Measurements from ENCODE around the gene DPPA5. TPM values are rescaled to one million over a fixed set of nuclear protein-coding genes. Genes with fewer than 3 reads are reported as not detected.

DPPA5 gene
- total RNA-seq, 1 experiment from 2014 or later, result 1.2 TPM

DNA sequence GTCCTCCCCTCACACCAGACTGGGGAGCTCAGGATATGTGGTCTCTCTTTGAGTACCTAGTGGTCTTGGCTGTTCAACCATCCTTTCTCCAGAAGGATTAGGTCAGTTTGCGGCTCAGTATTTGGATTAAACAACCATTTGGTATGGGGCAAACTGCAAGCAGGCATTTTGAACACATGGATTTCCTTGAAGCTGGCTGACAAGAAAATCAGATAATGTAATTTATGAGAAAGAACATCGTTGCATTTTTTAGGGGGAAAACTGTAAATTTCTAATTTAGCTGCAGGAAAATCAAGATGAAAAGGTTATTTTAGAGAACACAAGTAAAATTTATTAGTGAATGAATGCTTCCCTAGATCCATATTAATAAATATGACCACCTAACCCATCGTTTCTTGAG, 25.3 kb downstream of the DPPA5 start:
- Histone ChIP-seq H3K79me2 (ENCODE audit: insufficient read depth, low read length) (no peaks in the 10 kb centered on the region), H3K9me3 (ENCODE audit: control insufficient read depth, low read depth, low read length) (no peaks in the 10 kb centered on the region), H4K8ac (replicated peaks; ENCODE audit: insufficient read length, low read depth, low read length) (no peak overlapping the region), H3K4ac (ENCODE audit: low read depth, low read length) (no peak overlapping the region), H3K79me1 (ENCODE audit: insufficient read depth, low read depth, low read length, poor library complexity, severe bottlenecking) (no peaks in the 10 kb centered on the region), H4K5ac (ENCODE audit: insufficient read length, low read depth, low read length) (no peak overlapping the region), H3K27ac (ENCODE audit: insufficient read length, low read depth, low read length) (no peak overlapping the region), H4K91ac (ENCODE audit: insufficient read length, low read depth, low read length) (no peak overlapping the region), H2BK12ac (ENCODE audit: insufficient read length, low read depth, low read length) (no peak overlapping the region), H3K9ac (ENCODE audit: extremely low read depth, insufficient read length, low read length) (no peak overlapping the region), H3K27me3 (ENCODE audit: insufficient read depth, low read length) (no peaks in the 10 kb centered on the region), H2BK5ac (ENCODE audit: insufficient read length, low read length) (no peak overlapping the region), H3K4me2 (ENCODE audit: insufficient read depth, insufficient read length, low read length) (no peak overlapping the region), H4K20me1 (ENCODE audit: control insufficient read depth, insufficient read depth, insufficient read length) (no peaks in the 10 kb centered on the region), H2BK120ac (ENCODE audit: low read depth, low read length, poor library complexity, severe bottlenecking) (no peak overlapping the region), H3K14ac (ENCODE audit: insufficient read depth, low read length) (no peak overlapping the region), H3K23ac (ENCODE audit: insufficient read length, low read depth, low read length) (no peak overlapping the region), H2BK15ac (ENCODE audit: low read depth, low read length) (no peak overlapping the region), H3K4me1 (ENCODE audit: insufficient read depth, low read length) (no peaks in the 10 kb centered on the region), H3T11ph (ENCODE audit: low read length) (no peak overlapping the region), H2AK5ac (ENCODE audit: insufficient read length, low read length) (no peak overlapping the region), H3K23me2 (ENCODE audit: insufficient read length, low read depth, low read length, poor library complexity, severe bottlenecking) (no peaks in the 10 kb centered on the region), H2AFZ (ENCODE audit: low read length) (no peak overlapping the region), H3K56ac (ENCODE audit: insufficient read length, low read depth, low read length) (no peak overlapping the region), H2BK20ac (ENCODE audit: low read depth, low read length, poor library complexity, severe bottlenecking) (no peak overlapping the region), H3K18ac (ENCODE audit: insufficient read length, low read depth, low read length) (no peak overlapping the region)
- Mint-ChIP-seq H3K4me1 (peaks cover 5 to 6% of the 10 kb centered on the region in 2 experiments; a peak in 3 of 4 replicates), H3K36me3 (ENCODE audit: insufficient read depth in 1 of 3, low read depth in 3 of 3) (no peaks in the 10 kb centered on the region), H3K4me3 (no peak overlapping the region), H3K9me3 (no peaks in the 10 kb centered on the region), H3K27me3 (ENCODE audit: low read depth) (no peaks in the 10 kb centered on the region; the same call in 1 of the 2 replicates), H3K27ac (no peak overlapping the region)
- WGBS (ENCODE audit: extremely low coverage, insufficient read length, low lambda C conversion rate), result no CpG with 5 or more reads among the region's 3 CpGs
- no peak for DNase-seq
- TF ChIP-seq, protein P1, sequence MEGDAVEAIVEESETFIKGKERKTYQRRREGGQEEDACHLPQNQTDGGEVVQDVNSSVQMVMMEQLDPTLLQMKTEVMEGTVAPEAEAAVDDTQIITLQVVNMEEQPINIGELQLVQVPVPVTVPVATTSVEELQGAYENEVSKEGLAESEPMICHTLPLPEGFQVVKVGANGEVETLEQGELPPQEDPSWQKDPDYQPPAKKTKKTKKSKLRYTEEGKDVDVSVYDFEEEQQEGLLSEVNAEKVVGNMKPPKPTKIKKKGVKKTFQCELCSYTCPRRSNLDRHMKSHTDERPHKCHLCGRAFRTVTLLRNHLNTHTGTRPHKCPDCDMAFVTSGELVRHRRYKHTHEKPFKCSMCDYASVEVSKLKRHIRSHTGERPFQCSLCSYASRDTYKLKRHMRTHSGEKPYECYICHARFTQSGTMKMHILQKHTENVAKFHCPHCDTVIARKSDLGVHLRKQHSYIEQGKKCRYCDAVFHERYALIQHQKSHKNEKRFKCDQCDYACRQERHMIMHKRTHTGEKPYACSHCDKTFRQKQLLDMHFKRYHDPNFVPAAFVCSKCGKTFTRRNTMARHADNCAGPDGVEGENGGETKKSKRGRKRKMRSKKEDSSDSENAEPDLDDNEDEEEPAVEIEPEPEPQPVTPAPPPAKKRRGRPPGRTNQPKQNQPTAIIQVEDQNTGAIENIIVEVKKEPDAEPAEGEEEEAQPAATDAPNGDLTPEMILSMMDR (conservative IDR thresholded peaks at IDR 0.05), result no peak
